OCI-M2 (cell line): ENCODE measurements around the gene NMT2.

Source experiments
- DNase-seq: peaks from one replicate; lab custom pipeline; 2025; ENCODE audit not compliant: unreplicated experiment; lab: John Stamatoyannopoulos, UW

NMT2 gene

GRCh38 chr10:15181576-15182156 is 13.2 kb upstream of the NMT2 start:
- DNase-seq = no peak

- DNase-seq = no peak
These were observed 12.2 kb upstream of the NMT2 start for GRCh38 chr10:15180736-15181135.

- DNase-seq = no peak
These were observed 7.8 kb upstream of the NMT2 start for GRCh38 chr10:15176269-15176668.

- no peak for DNase-seq
These were observed 7.1 kb upstream of the NMT2 start for GRCh38 chr10:15175587-15175986.

- no peak for DNase-seq
These were observed 3.9 kb upstream of the NMT2 start for GRCh38 chr10:15172306-15172840.

GRCh38 chr10:15169555-15170401 is 1.3 kb upstream of the NMT2 start:
- no peak for DNase-seq

- no peak for DNase-seq
These were observed 477 bp upstream of the NMT2 start for GRCh38 chr10:15168786-15169554.

- DNase-seq = no peak
These were observed 842 bp downstream of the NMT2 start for GRCh38 chr10:15167411-15168290.

- DNase-seq = no peak
These were observed 2.2 kb downstream of the NMT2 start for GRCh38 chr10:15166325-15166724.

- no peak for DNase-seq
These were observed 5.2 kb downstream of the NMT2 start for GRCh38 chr10:15163253-15163828.

GRCh38 chr10:15158972-15159371 is 9.5 kb downstream of the NMT2 start:
- DNase-seq = no peak

GRCh38 chr10:15158448-15158847 is 10.0 kb downstream of the NMT2 start:
- no peak for DNase-seq

- DNase-seq = no peak
These were observed 12.4 kb downstream of the NMT2 start for GRCh38 chr10:15155978-15156656.

GRCh38 chr10:15152556-15152955 is 15.9 kb downstream of the NMT2 start:
- no peak for DNase-seq

GRCh38 chr10:15150563-15150962 is 17.9 kb downstream of the NMT2 start:
- no peak for DNase-seq

- no peak for DNase-seq
These were observed 19.3 kb downstream of the NMT2 start for GRCh38 chr10:15149042-15149771.

GRCh38 chr10:15147594-15148392 is 20.7 kb downstream of the NMT2 start:
- no peak for DNase-seq

- no peak for DNase-seq
These were observed 22.1 kb downstream of the NMT2 start for GRCh38 chr10:15146366-15146765.
